T follicular helper cell (primary cell): ENCODE measurements around the gene RAB11FIP2.

Experiments used
- DNase-seq: peaks from one replicate; pipeline ENCODE4 v3.0.0-alpha.2; 2020; ENCODE audit warnings: low read depth

RAB11FIP2 gene

GRCh38 chr10:117983961-117984360, 62.8 kb downstream of the RAB11FIP2 start:
- no peak for DNase-seq

GRCh38 chr10:117980755-117981702, 65.7 kb downstream of the RAB11FIP2 start:
- no peak for DNase-seq

DNA sequence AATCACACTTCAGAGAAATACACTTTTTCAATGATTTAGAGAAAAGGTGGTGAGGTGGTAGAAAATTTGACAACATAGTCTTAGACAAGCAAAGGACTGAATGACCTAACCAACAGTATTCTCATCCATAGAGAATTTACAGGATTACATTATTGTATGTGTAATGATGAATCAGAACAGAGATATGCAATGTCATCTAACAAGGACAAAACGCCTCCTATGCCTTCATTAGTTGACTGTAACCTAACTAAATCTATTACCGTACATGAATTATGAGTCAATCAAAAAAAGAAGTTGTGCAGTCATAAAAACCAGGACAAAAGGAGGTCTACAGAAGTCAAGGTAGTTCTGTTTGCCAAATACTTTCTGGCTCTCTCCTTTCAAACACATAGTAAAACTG, 66.5 kb downstream of the RAB11FIP2 start:
- DNase-seq = no peak

DNA sequence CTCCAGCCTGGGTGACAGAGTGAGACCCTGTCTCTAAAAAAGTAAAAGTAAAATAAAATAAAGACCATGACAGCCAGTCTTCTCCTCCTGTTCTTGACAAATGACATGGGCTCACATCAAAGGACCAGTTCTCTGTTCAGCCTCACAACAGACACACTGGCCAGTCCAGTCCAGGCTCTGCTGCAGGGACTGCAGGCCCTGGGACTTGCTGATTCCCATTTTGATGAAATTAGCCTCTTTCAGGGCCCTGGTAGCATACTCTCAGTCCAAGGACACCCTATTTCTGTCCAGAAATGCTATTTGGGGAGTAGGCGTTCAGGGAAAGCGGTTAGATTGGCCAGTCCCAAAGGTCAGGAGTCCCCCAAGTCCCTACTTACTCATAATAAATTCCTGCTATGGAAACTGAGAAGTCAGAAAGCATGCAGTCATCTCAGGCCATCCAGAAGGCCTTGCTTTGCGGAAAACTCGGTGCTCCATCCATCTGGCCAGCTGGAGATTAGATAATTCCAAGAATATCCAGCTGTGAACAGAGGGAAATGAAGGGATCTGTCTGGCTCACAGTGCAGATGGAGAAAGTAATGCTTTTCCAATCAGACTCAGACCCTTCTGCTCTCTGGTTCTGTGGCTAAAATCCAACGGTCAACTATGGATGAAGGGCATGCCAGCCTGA, 74.4 kb downstream of the RAB11FIP2 start:
- DNase-seq = no peak

DNA sequence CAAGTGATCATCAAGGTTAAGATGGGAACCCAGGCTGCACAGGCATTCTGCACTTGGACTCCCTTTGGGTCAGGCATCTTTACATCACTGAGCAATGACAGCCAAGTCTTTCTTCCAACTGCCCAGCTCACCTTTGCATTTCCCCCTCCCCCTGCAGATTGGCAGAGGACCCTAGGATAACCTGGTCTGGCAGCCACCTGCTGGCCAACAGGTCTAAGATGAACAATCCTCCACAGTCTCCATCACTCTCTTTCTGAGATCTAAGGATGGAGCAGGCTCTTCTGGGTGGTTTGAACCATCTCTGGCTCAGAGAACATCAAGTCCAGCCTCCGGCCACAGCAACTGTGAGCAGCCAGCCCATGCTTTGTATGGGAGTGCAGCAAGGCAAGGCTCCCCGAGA, 75.8 kb downstream of the RAB11FIP2 start:
- no peak for DNase-seq

DNA sequence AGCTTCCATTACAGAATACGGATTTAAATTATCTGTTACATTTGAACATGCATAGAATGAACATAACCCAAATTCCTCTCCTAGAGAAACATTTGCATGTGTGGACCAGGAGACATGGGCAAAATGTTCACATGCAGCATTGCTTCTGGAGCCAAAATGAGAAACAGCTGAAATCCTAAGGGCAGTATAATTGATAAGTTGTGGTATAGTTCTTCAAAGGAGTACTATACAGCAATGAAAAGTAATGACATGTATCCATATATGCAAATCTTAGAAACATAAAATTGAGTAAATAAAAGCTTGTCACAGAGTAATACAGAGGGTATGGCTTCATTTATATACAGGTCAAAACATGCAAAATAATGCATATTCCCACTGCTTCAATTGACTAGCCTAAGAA, 77.1 kb downstream of the RAB11FIP2 start:
- no peak for DNase-seq

- DNase-seq = no peak
Measured at GRCh38 chr10:117968354-117969182, 78.2 kb downstream of the RAB11FIP2 start.

DNA sequence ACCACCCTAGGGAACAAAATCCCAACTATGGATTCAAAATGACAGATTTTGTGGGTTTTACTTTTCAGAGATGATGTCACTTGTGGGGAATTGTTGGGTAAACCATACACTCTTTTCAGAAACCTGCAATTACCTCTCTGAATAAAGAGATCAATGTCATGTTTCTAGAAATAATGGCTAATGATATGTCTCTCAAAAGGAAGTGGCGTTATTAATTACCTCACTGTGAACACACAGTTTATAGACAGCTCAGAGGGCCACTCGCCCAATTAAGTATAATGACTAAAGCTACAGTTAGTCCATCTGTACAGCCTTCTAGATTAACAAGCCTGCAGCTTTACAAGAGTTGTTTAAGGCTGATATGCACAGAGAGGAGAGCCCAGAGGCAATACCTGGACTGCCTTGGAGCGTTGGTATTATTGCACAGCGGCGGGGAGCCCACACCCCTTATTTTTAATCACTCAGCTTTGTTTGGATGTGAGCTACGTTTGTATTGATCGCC, 79.5 kb downstream of the RAB11FIP2 start:
- DNase-seq = no peak

DNA sequence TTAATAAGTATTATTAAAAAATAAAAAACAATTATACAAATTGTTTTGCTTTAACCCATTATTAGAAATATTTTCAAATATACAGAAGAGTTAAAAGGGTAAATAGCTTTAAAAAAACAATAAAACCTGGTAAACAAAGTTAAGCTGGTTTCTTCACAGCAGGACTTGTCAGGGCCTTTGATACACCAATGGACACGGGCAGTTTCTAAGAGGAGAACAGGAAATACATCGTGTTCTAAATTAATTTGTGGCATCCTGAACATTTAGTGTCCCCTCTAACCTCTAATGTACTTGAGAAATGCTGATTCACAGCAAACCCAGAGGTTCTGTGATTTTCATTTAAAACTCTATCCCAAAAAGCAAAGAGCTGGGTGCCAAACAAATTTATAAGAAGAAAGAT, 80.8 kb downstream of the RAB11FIP2 start:
- DNase-seq = no peak

GRCh38 chr10:117964536-117964935, 82.2 kb downstream of the RAB11FIP2 start:
- DNase-seq = no peak

- no peak for DNase-seq
Measured at GRCh38 chr10:117960345-117960935, 86.3 kb downstream of the RAB11FIP2 start.

DNA sequence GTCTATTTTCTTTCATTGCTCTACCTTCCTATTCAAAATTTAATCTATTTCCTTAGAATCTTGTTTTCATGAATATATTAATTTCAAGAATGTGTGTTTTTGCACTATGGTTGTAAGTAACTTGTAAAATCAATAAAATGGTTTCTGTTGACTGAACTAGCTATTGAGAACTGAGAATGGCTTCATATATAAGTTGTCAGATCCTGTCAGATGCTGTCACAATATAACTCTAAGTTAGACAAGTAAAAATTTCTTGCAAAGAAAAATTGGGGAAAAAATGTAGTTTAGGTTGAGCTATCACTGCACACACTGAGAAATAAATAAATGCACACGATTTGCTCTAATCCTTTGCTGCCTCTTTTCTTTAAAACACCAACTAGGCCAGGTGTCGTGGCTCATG, 89.8 kb downstream of the RAB11FIP2 start:
- DNase-seq = no peak

- no peak for DNase-seq
Measured at GRCh38 chr10:117955176-117955575, 91.6 kb downstream of the RAB11FIP2 start.
